Kidney (tissue), 14 donors: ENCODE data around the gene SLC37A4. TPM values are rescaled to one million over a fixed set of nuclear protein-coding genes. Genes with fewer than 3 reads are reported as not detected.

Experiments used
- DNase-seq, 5 donors: peaks; one replicate each; pipeline ENCODE4 v3.0.0-alpha.2; 2013 to 2020
- FAIRE-seq: peaks from 2 replicates; lab custom pipeline; 2012; peaks lifted over from hg19 to GRCh38; lab: Jason Lieb, UNC
- H3K27ac ChIP-seq, 2 donors: one replicate each; pipeline ENCODE4 v1.7.0; 2013; ENCODE audit warnings: low read depth in 2 of 2, low read length in 2 of 2, inconsistent platforms in 1 of 2
- H3K27me3 ChIP-seq: one replicate; pipeline ENCODE4 v1.7.1; 2013; ENCODE audit warnings: low read length, inconsistent platforms; ENCODE audit not compliant: control insufficient read depth, insufficient read depth
- H3K36me3 ChIP-seq, 3 donors: one replicate each; pipeline versions ENCODE4 v1.7.0 to v1.7.1; 2013; ENCODE audit warnings: low read length in 3 of 3, control low read depth in 1 of 3, inconsistent platforms in 1 of 3; ENCODE audit not compliant: insufficient read depth in 3 of 3, control insufficient read depth in 2 of 3
- H3K4me1 ChIP-seq, 3 donors: one replicate each; pipeline versions ENCODE4 v1.7.0 to v1.7.1; 2013; ENCODE audit warnings: low read length in 3 of 3, inconsistent platforms in 1 of 3, low read depth in 1 of 3; ENCODE audit not compliant: control insufficient read depth in 2 of 3, insufficient read depth in 2 of 3
- H3K4me3 ChIP-seq, 3 donors: one replicate each; pipeline versions ENCODE4 v1.7.0 to v1.8.1; 2013; ENCODE audit warnings: low read length in 3 of 3, control low read depth in 1 of 3, inconsistent platforms in 1 of 3
- H3K9ac ChIP-seq, 3 donors: one replicate each; pipeline versions ENCODE4 v1.7.0 to v1.7.1; 2013; ENCODE audit warnings: low read length in 3 of 3, control low read depth in 1 of 3, inconsistent platforms in 1 of 3
- H3K9me3 ChIP-seq, 3 donors: one replicate each; pipeline versions ENCODE4 v1.7.0 to v1.7.1; 2013; ENCODE audit warnings: low read length in 3 of 3, control low read depth in 1 of 3, inconsistent platforms in 1 of 3; ENCODE audit not compliant: control insufficient read depth in 2 of 3, insufficient read depth in 1 of 3
- intact Hi-C: fragments of 100-400 bp; cut with DNase I; formaldehyde crosslinking; loops from one replicate; pipeline ENCODE4 v1.11.1; 2022
- polyA plus RNA-seq: library from polyadenylated mRNA; stranded (reverse); fragments of 350-450 nt; fragmentation: Illumina TruSeq; extraction: RNeasy Lipid Tissue Mini Kit (QIAGEN cat#74804); gene quantifications from one replicate; pipeline ENCODE4 v1.2.3, GENCODE V29; 2014; ENCODE audit warnings: low read depth, low replicate concordance; ENCODE audit not compliant: insufficient read depth
- total RNA-seq: library from RNA; stranded (reverse); fragmentation: NEBNext Ultra II Directional; extraction: Animal tissue kit (Norgen Biotek cat#: 25700); gene quantifications from one replicate; pipeline ENCODE4 v1.2.1, GENCODE V29; 2021
- TF ChIP-seq, protein P1 (sequence below): IDR thresholded peaks from 3 replicates; pipeline ENCODE4 v1.5.1; 2012; ENCODE audit warnings: mild to moderate bottlenecking, moderate library complexity, borderline replicate concordance; ENCODE audit not compliant: insufficient read depth; ENCODE audit errors: extremely low read depth
- donor health status: control.
- donor health status: control.
- donor health status: control.
- donor health status: control.
- donor health status: control.
- donor health status: DM: yes; HTN: yes; CAD: no.
- donor health status: Normal renal cell carcinoma (clear cell type).

Gene SLC37A4
- total and polyA plus RNA-seq, 2 donors from 2014 or later: 49.5 to 115 TPM

DNA sequence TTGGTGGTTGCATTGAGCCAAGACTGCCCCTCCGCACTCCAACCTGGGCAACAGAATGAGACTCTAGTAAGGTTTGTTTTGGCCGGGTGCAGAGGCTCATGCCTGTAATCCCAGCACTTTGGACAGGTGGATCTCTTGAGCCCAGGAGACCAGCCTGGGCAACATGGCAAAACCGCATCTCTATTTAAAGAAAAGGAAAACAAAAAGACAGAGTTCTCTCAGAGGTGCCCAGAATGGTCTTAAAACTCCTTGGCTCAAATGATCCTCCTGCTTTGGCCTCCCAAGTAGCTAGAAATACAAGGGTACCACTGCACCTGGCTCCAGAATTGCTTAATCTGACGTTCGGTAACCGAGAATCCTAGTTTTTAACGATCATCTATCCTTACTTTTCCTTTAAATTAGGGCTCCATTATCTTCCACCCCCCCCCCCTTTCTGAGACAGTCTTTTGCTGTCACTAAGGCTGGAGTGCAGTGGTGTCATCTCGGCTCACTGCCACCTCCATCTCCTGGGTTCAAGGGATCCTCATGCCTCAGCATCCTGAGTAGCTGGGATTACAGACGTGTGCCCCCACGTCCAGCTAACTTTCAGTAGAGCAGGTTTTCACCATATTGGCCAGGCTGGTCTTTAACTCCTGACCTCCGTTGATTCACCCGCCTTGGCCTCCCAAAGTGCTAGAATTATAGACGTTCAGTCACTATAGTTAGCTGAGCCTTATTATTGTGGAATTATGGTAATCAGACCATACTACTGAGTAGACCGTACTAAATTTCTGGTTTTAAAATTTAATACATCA, 14.3 kb downstream of the SLC37A4 start:
- FAIRE-seq (no peak), DNase-seq (no peak)
- H3K4me3 ChIP-seq: peak overlapping the region in 1 of 3 donors; percentile 84
- H3K9ac ChIP-seq: peak overlapping the region in 1 of 3 donors; percentile 29
- H3K36me3 ChIP-seq: peaks cover 10 to 28% (median 22%) of the 10 kb centered on the region in 3 donors
- TF ChIP-seq, protein P1, sequence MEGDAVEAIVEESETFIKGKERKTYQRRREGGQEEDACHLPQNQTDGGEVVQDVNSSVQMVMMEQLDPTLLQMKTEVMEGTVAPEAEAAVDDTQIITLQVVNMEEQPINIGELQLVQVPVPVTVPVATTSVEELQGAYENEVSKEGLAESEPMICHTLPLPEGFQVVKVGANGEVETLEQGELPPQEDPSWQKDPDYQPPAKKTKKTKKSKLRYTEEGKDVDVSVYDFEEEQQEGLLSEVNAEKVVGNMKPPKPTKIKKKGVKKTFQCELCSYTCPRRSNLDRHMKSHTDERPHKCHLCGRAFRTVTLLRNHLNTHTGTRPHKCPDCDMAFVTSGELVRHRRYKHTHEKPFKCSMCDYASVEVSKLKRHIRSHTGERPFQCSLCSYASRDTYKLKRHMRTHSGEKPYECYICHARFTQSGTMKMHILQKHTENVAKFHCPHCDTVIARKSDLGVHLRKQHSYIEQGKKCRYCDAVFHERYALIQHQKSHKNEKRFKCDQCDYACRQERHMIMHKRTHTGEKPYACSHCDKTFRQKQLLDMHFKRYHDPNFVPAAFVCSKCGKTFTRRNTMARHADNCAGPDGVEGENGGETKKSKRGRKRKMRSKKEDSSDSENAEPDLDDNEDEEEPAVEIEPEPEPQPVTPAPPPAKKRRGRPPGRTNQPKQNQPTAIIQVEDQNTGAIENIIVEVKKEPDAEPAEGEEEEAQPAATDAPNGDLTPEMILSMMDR: no peak
- H3K4me1 ChIP-seq: peaks cover 0 to 18% (median 12%) of the 10 kb centered on the region in 3 donors
- intact Hi-C loops: no loop called here
- no peaks in the 10 kb centered on the region for H3K27me3 ChIP-seq
- H3K27ac ChIP-seq: no peak overlapping the region
- no peaks in the 10 kb centered on the region for H3K9me3 ChIP-seq

DNA sequence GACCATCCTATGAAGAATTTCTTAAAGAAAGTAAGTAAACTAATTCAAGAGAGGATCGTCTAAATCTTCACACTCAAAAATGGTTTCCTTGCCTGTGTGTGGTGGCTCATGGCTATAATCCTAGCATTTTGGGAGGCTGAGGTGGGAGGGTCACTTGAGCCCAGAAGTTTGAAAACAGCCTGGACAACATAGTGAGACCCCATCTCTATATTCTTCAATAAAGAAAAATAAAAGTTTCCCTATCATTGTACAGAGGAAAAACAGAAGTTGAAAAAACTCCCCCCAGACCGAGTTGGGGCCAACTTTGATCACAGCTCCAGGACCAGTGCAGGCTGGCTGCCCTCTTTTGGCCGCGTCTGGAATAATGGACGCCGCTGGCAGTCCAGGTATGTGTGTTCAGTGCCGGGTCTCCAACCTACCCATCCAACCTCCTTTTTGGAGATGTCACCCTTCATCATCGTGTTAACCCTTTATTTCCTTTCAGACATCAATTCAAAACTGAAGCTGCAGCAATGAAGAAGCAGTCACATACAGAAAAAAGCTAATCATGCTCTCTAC, 15.5 kb downstream of the SLC37A4 start:
- intact Hi-C loops: no loop called here
- H3K36me3 ChIP-seq: peaks cover 7 to 28% (median 23%) of the 10 kb centered on the region in 3 donors

DNA sequence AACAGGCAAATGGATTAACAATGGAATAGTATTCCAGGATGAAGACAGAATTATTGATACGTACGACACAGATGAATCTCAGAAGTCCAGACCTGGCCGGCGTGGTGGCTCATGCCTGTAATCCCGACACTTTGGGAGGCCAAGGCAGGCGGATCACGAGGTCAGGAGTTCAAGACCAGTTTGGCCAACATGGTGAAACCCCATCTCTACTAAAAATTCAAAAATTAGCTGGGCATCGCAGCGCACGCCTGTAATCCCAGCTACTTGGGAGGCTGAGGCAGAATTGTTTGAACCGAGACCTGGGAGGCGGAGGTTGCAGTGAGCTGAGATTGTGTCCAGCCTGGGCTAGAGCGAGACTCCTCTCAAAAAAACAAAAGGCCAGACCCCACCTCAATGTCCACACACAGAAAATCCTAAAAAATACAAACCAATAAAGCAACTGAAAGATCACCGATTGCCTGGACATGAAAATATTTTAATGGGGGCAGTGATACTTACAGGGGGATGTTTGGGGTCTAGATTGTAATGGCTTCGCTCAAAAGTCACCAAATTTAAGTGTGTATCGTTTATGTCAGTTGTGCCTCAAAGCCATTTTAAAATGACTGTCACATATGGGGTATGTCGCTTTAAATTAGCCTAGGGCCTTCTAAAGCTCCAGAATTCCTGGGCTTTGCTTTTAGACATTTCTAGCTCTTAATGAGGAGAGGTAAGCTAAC, 16.3 kb downstream of the SLC37A4 start:
- DNase-seq (no peak), FAIRE-seq (no peak)
- Histone ChIP-seq H3K36me3 (peaks cover 7 to 28% (median 21%) of the 10 kb centered on the region in 3 donors), H3K9me3 (no peaks in the 10 kb centered on the region), H3K9ac (no peak overlapping the region), H3K27me3 (no peaks in the 10 kb centered on the region), H3K4me3 (no peak overlapping the region), H3K4me1 (peaks cover 0 to 8% (median 0%) of the 10 kb centered on the region in 3 donors), H3K27ac (no peak overlapping the region)
- TF ChIP-seq, protein P1: no peak
- intact Hi-C loops: no loop called here

More for the DNA sequence above, 15.5 kb downstream of the SLC37A4 start:
- Histone ChIP-seq H3K4me1 (peaks cover 0 to 13% (median 6%) of the 10 kb centered on the region in 3 donors), H3K4me3 (no peak overlapping the region), H3K9ac (no peak overlapping the region), H3K9me3 (no peaks in the 10 kb centered on the region), H3K27ac (no peak overlapping the region), H3K27me3 (no peaks in the 10 kb centered on the region)
- DNase-seq: no peak
- TF ChIP-seq, protein P1: no peak
- FAIRE-seq: no peak
